Endometrial microvascular endothelial cells (primary cell): ENCODE results near the gene STMN3. TPM values are rescaled to one million over a fixed set of nuclear protein-coding genes. Genes with fewer than 3 reads are reported as not detected.
"Not testable (repeated sequence)": the region's sequence is repeated elsewhere in the genome, so short reads cannot be mapped to it uniquely, and the experiment has no call there.

Experiments used
- in situ Hi-C: cut with HindIII; loops from 2 replicates; pipeline ENCODE4 v1.10.0; 2017; ENCODE audit warnings: low sequenced_read_pairs, low pct_unique_long_range_greater_than_20kb; ENCODE audit errors: inconsistent ontology term
- total RNA-seq: library from RNA; depleted of rRNA; stranded (reverse); fragments of >200 nt; gene quantifications from one replicate; pipeline ENCODE4 v1.2.3, GENCODE V29; 2015; ENCODE audit errors: inconsistent ontology term

STMN3 gene
- total RNA-seq, 1 donor from 2014 or later = 0.65 TPM

DNA sequence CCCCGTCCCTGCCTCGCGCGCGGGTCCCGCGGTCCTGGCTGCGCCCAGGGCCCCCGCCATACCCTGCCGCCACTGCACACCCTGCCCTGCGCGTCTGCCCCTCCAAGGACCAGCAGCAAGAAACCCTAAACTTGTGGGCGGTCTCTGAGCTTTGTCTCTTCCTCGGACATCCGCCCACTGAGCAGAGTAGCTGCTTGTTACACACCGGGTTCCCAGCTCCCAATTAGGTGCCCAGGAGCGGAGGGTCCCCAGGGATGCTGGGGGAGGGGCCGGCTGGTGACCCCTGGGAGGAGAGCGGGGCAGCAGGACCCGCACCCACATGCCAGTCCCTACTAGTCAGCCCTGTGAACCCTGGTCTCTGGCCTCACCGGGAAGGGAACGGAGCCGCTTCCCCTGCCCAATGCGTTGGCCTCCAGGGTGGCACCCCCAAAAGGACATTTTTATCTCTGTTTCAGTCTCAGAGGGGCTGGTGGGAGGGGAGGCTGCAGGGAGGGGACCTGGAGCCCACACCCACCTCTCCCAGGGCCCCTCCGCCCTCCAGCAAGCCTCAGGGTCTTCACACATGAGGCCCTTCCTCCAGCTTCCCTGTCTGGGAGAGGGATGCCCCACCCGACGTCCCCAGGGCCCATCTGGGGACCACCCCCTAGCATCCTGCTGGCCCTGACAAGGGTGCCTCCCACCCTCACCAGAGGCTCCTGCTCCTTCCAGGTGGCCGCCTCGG is 10.5 kb downstream of the STMN3 start:
- in situ Hi-C loops = no loop called here

DNA sequence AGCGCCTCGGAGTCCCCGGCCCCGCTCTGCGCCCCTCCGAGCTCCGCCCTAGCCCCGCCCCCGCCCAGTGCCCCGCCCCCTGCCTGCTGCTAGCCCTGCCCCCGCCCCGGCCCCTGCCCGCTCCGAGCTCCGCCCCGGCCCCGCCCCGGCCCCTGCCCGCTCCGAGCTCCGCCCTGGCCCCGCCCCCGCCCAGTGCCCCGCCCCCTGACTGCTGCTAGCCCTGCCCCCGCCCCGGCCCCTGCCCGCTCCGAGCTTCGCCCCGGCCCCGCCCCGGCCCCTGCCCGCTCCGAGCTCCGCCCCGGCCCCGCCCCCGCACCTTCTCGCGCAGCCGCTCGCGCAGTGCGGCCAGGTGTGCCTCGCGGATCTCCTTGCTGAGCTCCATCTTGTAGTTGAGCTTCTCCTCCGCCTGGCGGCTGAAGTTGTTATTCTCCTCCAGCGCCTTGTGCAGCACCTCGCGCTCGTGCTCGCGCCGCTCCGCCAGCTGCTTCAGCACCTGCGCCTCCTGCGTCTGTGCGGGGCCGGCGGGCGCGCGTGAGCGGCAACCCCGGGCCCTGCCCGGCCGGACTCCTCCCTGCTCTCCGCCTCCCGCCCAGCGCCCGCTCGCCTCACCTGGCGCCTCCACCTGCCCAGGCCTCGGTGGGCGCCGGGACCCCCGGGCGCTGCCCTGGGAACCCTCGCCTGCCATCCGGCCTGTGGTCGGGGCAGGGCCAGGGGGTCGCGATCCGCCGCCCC is 11.3 kb downstream of the STMN3 start:
- in situ Hi-C loops = no loop called here

DNA sequence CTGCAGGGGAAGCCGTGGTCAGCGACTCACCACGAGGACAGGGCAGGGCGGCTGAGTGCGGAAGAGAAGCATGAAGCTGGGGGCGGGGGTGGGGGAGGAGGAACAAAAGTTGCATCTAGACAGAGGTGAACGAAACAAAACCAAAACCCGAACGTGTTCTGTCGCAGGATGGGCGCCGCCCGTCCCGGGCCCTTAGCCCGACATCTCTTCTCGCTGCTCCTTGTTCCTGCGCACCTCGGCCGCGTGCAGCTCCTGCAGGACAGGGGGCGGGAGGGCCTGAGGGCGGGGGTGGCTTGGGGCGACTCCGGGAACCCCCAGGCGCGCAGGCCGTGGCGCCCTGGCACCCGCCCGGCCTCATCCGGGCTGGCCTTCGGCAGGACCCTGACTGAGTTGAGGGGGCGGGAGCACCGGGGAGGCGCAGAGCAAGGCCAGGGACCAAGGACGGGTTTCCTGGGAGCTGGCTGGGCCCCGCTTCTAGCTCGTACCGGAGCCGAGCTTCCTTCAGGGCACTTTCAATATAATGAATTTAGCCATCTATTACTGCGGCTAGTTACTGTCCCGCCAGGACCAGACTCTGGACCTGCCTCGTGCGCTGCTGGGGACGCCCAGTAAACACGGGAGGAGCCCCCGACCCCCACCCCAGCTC is 12.0 kb downstream of the STMN3 start:
- in situ Hi-C loops = no loop called here

DNA sequence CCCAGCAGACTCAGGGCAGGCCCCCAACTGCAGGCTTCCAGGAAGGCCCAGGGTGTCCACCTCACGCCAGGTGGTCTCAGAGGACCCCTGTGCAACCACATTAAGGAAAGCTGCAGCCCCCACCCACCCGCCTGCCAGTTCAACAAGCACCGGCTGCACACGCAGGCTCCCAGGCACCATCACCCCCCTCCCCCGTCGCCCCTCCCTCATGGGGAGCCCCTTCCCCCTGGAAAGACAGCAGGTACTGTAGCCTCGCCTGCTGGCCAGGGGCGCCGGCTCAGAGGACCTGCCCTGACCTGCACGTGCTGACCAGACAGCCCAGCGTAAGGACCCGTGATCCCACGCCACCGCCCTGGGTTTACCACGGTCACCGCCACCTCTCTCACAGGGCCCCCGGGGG is 12.5 kb downstream of the STMN3 start:
- in situ Hi-C loops = not testable (repeated sequence)

DNA sequence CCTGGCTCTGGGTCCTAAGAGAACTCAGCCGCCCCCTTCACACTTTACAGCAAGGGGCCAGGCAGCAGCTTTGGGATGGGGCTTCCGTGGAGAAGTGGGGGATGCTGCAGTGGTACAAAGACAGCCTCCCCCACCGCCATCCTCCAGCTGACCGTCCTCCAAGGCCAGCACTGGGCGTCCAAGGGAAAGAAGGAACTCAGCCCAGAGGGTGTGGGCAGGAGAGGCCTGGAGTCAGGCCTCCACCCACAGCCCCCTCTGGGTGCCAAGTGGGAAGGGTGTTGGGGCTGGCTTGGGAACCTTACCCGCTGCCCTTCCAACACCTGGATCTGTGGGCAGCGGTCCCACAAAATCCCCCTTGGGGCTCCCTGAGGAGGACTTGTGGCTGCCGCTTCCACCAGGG is 13.1 kb downstream of the STMN3 start:
- in situ Hi-C loops = no loop called here

DNA sequence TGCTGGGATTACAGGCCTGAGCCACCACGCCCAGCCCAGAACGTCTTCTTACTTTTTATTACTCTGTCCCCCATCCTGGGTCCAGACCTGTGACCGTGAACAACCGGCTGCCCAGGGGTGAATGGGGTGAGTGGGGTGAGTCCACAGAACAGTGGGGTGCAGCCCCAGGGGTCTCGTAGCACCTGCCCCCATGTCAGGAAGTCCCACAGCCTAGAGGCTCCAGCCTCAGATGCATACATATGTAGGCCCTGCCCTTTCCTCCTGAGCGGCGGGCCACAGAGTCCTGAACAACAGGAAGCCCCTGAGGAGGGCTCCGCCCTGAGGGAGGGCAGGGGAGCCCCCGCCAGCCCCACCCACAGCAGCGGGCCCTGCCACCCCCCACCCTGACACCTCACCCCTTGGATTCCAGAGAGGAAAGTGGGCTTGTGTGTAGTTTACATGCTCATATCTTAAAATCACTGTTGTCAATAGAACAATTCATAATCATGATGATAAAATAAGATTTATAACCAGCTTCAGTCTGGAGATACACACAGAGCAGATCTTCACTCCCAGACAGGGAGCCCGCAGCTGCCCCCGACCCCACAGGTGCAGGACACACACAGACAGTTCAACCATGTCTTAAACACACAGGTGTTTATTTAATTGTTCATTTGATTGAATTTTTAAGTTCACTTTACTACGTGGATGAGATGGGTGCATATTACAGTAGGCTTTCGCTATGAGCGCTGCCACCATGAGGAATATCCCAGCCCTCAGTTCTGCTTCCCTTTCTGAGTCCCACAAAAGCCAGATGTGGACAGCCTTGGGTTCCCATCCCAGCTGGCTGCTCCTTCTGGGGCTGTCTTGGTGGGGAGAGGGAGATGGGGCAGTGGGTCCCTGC is 13.9 kb downstream of the STMN3 start:
- in situ Hi-C loops = no loop called here

DNA sequence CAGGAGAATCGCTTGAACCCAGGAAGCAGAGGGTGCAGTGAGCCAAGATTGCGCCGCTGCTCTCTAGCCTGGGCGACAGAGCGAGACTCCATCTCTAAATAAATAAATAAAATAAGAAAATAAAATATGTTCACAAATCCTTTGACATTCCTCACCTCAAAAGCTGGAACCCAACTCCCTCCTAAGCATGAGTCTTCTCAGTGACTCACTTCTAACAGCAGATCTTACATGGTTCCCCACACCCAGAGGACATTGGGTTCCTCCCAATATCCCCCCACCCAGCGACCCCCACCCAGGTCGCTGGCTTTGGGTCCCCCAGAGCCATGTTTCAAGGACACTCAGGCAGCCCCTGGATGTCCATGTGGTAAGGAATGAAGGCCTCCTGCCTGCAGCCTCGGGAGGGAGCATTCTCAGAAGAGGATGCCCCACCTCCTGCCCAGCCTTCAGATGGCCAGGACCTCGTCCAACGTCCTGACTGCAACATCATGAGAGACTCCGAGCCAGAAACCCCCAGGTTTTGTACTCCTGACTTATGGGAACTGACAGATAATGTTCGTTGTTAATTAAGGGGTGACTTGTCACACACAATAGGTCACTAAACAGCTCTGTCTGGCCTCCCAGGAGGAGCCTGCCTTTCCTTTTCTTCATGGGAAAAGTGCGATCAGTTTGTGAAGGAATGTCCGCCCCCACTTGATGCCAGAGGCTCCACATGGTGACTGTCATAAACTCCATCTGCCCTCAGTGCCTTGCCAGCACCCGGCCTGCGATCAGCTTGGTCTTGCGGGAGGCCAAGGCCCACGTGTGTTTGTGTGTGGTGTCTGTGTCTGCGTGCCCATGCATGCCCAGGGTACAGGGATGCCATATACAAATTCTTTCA is 16.2 kb downstream of the STMN3 start:
- in situ Hi-C loops = no loop called here

DNA sequence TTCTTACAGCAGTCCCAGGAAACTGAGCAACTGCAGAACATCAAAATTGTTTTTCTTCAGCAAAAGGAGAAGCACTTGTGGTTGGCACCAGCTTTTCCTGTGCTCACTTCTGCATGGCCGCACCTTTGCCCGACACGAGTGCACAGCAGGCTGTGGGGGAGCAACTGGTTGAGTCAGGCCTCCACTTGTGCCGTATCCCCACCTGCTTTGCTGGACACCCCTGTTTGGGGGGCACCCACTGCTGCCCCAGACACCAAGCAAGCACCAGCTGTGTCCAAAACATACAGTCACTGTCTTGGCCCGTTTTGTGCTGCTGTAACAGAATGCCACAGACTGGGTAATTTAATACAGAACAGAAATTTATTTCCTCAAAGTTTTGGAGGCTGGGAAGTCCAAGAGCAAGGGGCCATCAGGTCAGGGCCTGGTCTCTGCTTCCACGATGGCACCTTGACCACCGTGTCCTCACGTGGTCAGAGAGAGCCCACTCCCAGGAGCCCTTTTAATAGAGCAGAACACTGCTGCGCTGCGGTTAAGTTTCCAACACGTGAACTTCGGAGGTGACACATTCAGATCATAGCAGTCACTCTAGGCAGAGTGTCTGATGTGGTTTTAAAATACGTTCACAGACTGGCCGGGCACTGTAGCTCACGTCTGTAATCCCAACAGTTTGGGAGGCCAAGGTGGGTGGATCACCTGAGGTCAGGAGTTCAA is 17.6 kb downstream of the STMN3 start:
- in situ Hi-C loops = no loop called here

DNA sequence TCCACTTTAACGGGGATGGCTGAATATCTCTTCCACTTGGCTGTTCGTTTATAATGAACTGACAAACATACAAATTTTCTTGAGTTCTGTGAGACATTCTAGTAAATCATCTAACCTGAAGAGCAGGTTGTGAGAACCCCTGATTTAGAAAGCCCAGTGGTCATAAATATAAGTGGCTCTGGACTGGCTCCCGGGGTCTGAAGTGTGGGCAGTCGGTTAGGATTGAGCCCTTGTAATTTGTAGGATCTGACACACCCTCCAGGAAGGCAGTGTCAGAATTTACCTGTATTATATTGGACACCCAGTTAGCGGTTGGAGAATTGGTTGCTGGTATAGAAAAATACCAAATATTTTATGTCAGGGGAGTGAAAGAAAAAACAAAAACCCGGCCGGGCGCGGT is 19.5 kb downstream of the STMN3 start:
- in situ Hi-C loops = no loop called here

DNA sequence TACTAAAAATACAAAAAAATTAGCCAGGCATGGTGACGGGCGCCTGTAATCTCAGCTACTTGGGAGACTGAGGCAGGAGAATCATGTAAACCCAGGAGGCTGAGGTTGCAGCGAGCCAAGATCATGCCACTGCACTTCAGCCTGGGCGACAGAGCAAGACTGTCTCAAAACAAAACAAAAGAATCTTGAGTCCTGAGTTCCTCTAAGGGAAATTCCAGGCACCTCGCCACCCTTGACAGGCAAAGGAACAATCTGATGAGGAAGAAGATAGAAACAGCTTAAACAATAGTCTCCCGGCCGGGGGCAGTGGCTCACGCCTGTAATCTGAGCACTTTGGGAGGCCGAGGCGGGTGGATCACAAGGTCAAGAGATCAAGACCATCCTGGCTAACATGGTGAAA is 21.8 kb downstream of the STMN3 start:
- in situ Hi-C loops = not testable (repeated sequence)

DNA sequence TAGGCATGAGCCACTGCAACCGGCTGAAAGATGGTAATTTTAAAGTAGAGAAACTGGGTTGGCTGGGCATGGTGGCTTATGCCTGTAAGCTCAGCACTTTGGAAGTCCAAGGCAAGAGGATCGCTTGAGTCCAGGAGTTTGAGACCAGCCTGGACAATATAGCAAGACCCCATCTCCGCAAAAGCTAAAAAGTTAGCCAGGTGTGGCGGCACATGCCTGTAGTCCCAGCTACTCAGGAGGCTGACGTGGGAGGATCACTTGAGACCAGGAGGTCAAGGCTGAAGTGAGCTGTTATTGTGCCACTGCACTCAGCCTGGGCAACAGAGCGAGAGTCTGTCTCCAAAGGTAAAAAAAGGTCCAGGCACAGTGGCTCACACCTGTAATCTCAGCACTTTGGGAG is 22.3 kb downstream of the STMN3 start:
- in situ Hi-C loops = not testable (repeated sequence)

DNA sequence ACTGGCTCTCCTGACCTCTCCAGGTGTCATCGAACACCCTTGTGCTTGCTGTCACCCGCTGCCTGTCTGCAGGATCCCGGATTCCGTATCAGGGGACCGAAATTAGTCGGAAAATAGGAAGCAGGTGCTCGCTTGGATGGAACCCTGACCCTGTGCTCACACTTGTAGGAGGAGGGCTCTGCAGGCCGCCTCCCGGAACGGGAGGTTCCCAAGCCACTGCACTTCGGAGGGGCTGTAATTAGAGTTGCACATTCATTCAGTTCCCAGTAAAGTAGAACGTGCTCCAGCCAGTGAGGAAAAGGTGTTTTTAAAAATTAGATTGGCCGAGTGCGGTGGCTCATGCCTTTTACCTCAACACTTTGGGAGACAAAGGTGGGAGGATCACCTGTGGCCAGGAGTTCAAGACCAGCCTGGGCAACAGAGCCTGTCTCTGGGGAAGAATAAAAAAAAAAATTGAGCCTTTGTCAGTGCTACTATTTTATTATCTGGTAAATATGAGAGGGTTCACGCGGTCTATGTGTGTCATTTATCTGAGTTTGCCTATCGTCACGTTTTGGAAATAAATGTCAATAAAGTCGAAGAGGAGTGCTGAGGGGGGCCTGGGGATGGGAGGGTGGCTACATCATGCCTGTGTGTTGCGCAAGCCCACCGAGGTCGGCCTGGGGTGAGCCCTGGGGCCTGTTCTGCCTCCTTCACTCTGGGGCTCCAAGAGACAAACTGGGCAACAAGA is 24.8 kb downstream of the STMN3 start:
- in situ Hi-C loops = no loop called here

DNA sequence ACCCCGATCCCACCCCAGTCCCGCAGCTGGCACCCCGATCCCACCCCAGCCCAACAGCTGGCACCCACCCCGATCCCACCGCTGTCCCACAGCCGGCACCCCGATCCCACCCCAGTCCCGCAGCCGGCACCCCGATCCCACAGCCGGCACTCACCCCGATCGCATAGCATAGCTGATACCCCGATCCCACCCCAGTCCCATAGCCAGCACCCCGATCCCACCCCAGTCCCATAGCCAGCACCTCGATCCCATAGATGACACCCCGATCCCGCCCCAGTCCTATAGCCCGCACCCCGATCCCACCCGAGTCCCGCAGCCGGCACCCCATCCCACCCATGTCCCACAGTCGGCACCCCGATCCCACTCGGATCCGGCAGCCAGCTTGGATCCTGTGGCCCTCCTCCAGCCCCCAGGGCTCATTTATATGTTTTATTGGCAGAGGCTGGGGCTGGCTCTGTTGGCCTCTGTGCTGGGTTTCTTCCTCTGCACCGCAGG is 25.4 kb downstream of the STMN3 start:
- in situ Hi-C loops = no loop called here

DNA sequence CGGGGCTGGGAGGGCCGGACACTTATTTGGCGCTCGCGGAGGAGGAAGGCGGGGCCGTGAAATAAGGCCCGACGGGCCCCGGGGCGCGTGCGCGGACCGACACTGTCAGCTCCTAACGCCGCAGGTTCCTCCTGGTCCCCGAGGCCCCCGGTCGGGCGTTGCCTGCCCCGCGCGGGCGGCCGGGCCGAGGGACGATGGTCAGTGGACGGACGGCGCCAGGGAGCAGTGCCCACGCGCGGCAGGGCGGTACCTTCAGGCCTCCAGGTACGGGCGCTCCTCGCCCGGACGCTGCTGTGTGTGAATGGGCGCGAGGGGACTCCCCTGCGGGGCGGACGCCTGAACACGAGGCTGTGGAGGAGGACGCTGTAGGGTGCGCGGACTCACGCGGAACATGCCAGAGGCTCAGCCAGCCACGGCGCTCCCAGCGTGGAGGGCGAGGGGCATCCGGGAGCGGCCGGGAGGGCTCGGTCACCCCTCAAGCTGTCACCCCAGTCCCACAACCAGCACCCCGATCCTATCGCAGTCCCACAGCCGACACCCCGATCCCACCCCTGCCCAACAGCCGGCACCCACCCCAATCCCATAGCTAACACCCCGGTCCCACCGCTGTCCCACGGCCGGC is 26.0 kb downstream of the STMN3 start:
- in situ Hi-C loops = no loop called here

DNA sequence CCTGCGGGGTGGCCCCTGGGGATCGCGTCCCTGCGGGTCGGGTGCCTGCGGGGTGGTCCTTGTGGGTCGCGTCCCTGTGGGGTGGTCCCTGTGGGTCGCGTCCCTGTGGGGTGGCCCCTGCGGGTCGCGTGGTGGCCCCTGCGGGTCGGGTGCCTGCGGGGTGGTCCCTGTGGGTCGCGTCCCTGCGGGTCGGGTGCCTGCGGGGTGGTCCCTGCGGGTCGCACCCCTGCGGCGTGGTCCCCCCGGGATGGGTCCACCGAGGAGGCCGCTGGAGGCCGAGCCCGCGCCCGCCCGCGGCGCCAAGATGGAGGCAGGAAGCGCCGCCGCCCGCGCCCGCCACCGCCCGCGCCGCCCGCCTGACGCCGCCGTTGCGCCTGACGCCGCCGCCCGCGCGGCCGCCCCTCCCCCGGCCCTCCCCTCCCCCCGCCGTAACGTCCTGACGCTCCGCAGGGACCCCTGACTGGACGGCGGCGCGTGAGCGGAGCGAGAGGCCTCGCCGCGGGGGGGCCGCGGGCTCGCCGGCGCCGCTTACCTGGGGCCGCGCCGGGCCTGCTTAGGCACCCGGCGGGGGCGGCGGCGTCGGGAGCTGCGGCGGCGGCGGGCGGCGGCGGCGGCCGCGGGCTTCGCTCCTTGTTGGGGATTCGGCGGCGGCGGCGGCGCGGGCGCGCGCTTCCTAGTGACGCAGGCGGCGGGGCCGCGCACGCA is 26.6 kb downstream of the STMN3 start, which contains the start of gene GMEB2:
GMEB2 (minus strand) TSS at position 678 of the 705 bp plus-strand sequence. CDS start 7,704 bp downstream, outside the sequence.
- in situ Hi-C loops = no loop called here
